IMR-90 (cell line): Measurements from ENCODE around the gene PPP1R13L. TPM values are rescaled to one million over a fixed set of nuclear protein-coding genes. Genes with fewer than 3 reads are reported as not detected.

Source experiments
- ATAC-seq: fragments of 200-7000 bp; cut with Tn5 transposase; 2 replicates; pipeline ENCODE4 v1.9.1; 2020; ENCODE audit warnings: low read depth, mild to moderate bottlenecking, moderate library complexity
- BruUV-seq: library from RNA; stranded (reverse); fragments of 400-500 nt; replicated peaks from 2 replicates; lab custom pipeline; 2021; lab: Mats Ljungman, UMichigan
- CTCF ChIA-PET: fragments of 300-600 bp; formaldehyde crosslinking; extraction: SDS; loops from one replicate; lab custom pipeline; 2021; ENCODE audit warnings: antibody characterized with exemption; lab: Yijun Ruan, JAX
- POLR2A ChIA-PET: fragments of 300-600 bp; sonication (Branson Sonifier 250); formaldehyde crosslinking; loops from one replicate; lab custom pipeline; 2022; ENCODE audit warnings: antibody characterized with exemption; ENCODE audit not compliant: unreplicated experiment; lab: Charles Lee
- DNase-seq: peaks from one replicate; pipeline ENCODE4 v3.0.0; 2013
- H2AFZ ChIP-seq: replicated peaks from 2 replicates; pipeline ENCODE3; 2013; ENCODE audit warnings: low read length, mild to moderate bottlenecking; ENCODE audit not compliant: poor library complexity
- H2AK5ac ChIP-seq: 2 replicates; pipeline ENCODE4 v1.6.1; 2013; ENCODE audit warnings: low read depth, low read length, inconsistent platforms
- H2AK9ac ChIP-seq: replicated peaks from 2 replicates; pipeline ENCODE3; 2013; ENCODE audit warnings: mild to moderate bottlenecking, low read depth, low read length, moderate library complexity; ENCODE audit not compliant: poor library complexity
- H2BK120ac ChIP-seq: 2 replicates; pipeline ENCODE4 v1.6.1; 2013; ENCODE audit warnings: low read depth, low read length, inconsistent platforms
- H2BK15ac ChIP-seq: 3 replicates; pipeline ENCODE4 v1.6.1; 2013; ENCODE audit warnings: low read depth, low read length, inconsistent platforms
- H2BK20ac ChIP-seq: 2 replicates; pipeline ENCODE4 v1.6.1; 2013; ENCODE audit warnings: low read depth, mild to moderate bottlenecking, inconsistent platforms, low read length, moderate library complexity
- H2BK5ac ChIP-seq: 2 replicates; pipeline ENCODE4 v1.6.1; 2013; ENCODE audit warnings: mild to moderate bottlenecking, low read depth, low read length, inconsistent platforms; ENCODE audit not compliant: poor library complexity, severe bottlenecking
- H3K14ac ChIP-seq: replicated peaks from 2 replicates; pipeline ENCODE4 v1.6.1; 2013; ENCODE audit warnings: low read depth, low read length, inconsistent platforms
- H3K18ac ChIP-seq: 2 replicates; pipeline ENCODE4 v1.6.1; 2013; ENCODE audit warnings: low read depth, low read length, control low read depth
- H3K23ac ChIP-seq: 2 replicates; pipeline ENCODE4 v1.6.1; 2013; ENCODE audit warnings: low read depth, low read length, inconsistent platforms
- H3K27ac ChIP-seq: 2 replicates; pipeline ENCODE4 v1.5.1; 2013; ENCODE audit warnings: mild to moderate bottlenecking, control low read depth, low read length; ENCODE audit not compliant: insufficient read depth
- H3K27me3 ChIP-seq: 2 replicates; pipeline ENCODE4 v1.6.1; 2013; ENCODE audit warnings: low read length; ENCODE audit not compliant: control insufficient read depth, insufficient read depth
- H3K36me3 ChIP-seq: 2 replicates; pipeline ENCODE4 v1.6.1; 2013; ENCODE audit warnings: low read length, mixed read lengths; ENCODE audit not compliant: control insufficient read depth, insufficient read depth
- H3K4ac ChIP-seq: 2 replicates; pipeline ENCODE4 v1.6.1; 2013; ENCODE audit warnings: low read depth, low read length, inconsistent platforms
- H3K4me1 ChIP-seq: 2 replicates; pipeline ENCODE4 v1.6.1; 2013; ENCODE audit warnings: low read length, mixed read lengths; ENCODE audit not compliant: control insufficient read depth, insufficient read depth
- H3K4me2 ChIP-seq: 2 replicates; pipeline ENCODE4 v1.6.1; 2013; ENCODE audit warnings: low read depth, mild to moderate bottlenecking, control low read depth, low read length, moderate library complexity
- H3K4me3 ChIP-seq: 2 replicates; pipeline ENCODE4 v1.5.1; 2013; ENCODE audit warnings: low read depth, mild to moderate bottlenecking, control low read depth, low read length, moderate library complexity; ENCODE audit not compliant: insufficient read depth
- H3K56ac ChIP-seq: 2 replicates; pipeline ENCODE4 v1.6.1; 2013; ENCODE audit warnings: low read length, inconsistent platforms; ENCODE audit not compliant: insufficient read depth; ENCODE audit errors: extremely low read depth
- H3K79me1 ChIP-seq, 2 experiments: 2 replicates each; pipeline ENCODE4 v1.6.1; 2013; ENCODE audit warnings: low read length in 2 of 2, inconsistent platforms in 1 of 2, low read depth in 1 of 2
- H3K9ac ChIP-seq: 2 replicates; pipeline ENCODE4 v1.6.1; 2013; ENCODE audit warnings: low read depth, low read length, control low read depth
- H3K9me1 ChIP-seq: 2 replicates; pipeline ENCODE4 v1.6.1; 2013; ENCODE audit warnings: low read length, inconsistent platforms; ENCODE audit not compliant: insufficient read depth
- H3K9me3 ChIP-seq: 2 replicates; pipeline ENCODE4 v1.6.1; 2013; ENCODE audit warnings: low read length; ENCODE audit not compliant: control insufficient read depth, insufficient read depth
- H4K20me1 ChIP-seq: 2 replicates; pipeline ENCODE4 v1.6.1; 2013; ENCODE audit warnings: low read length, inconsistent platforms; ENCODE audit not compliant: insufficient read depth
- H4K5ac ChIP-seq: 2 replicates; pipeline ENCODE4 v1.6.1; 2013; ENCODE audit warnings: mild to moderate bottlenecking, low read depth, low read length, control low read depth
- H4K8ac ChIP-seq, 2 experiments: 2 replicates each; pipeline ENCODE4 v1.6.1; 2013; ENCODE audit warnings: low read depth in 2 of 2, low read length in 2 of 2, control low read depth in 1 of 2, inconsistent platforms in 1 of 2
- H4K91ac ChIP-seq: 2 replicates; pipeline ENCODE4 v1.6.1; 2013; ENCODE audit warnings: low read depth, low read length, inconsistent platforms; ENCODE audit not compliant: insufficient read depth
- BHLHE40 ChIP-seq: fragments of 150-350 bp; IDR thresholded peaks from 2 replicates; pipeline ENCODE4 v1.6.1; 2016; ENCODE audit warnings: mild to moderate bottlenecking, low read depth, low read length
- CEBPB ChIP-seq: IDR thresholded peaks from 2 replicates; pipeline ENCODE4 v1.6.1; 2012; ENCODE audit warnings: low read depth, low read length, improper control_type of control experiment
- CHD1 ChIP-seq: IDR thresholded peaks from 2 replicates; pipeline ENCODE4 v1.6.1; 2012; ENCODE audit warnings: low read depth, low read length, improper control_type of control experiment
- CTCF ChIP-seq: conservative IDR thresholded peaks from 2 replicates; pipeline ENCODE4 v1.5.1; 2012; ENCODE audit warnings: mild to moderate bottlenecking, low read depth, low read length, improper control_type of control experiment
- FOS ChIP-seq: fragments of 150-350 bp; IDR thresholded peaks from 2 replicates; pipeline ENCODE4 v1.6.1; 2016; ENCODE audit warnings: low read depth, low read length
- MAFK ChIP-seq: IDR thresholded peaks from 2 replicates; pipeline ENCODE4 v1.6.1; 2012; ENCODE audit warnings: low read depth, low read length, improper control_type of control experiment
- MAZ ChIP-seq: IDR thresholded peaks from 2 replicates; pipeline ENCODE4 v1.6.1; 2012; ENCODE audit warnings: low read depth, mild to moderate bottlenecking, low read length, improper control_type of control experiment, moderate library complexity, borderline replicate concordance
- MXI1 ChIP-seq: IDR thresholded peaks from 2 replicates; pipeline ENCODE4 v1.6.1; 2012; ENCODE audit warnings: low read depth, mild to moderate bottlenecking, low read length, moderate library complexity, borderline replicate concordance
- NFE2L2 ChIP-seq: fragments of 150-350 bp; IDR thresholded peaks from 2 replicates; pipeline ENCODE4 v1.6.1; 2016; ENCODE audit warnings: low read depth, mild to moderate bottlenecking, low read length
- POLR2A ChIP-seq: IDR thresholded peaks from 2 replicates; pipeline ENCODE4 v1.6.1; 2012; ENCODE audit warnings: mild to moderate bottlenecking, low read depth, low read length
- RAD21 ChIP-seq: IDR thresholded peaks from 2 replicates; pipeline ENCODE4 v1.6.1; 2012; ENCODE audit warnings: low read length, improper control_type of control experiment
- RCOR1 ChIP-seq: IDR thresholded peaks from 2 replicates; pipeline ENCODE4 v1.6.1; 2012; ENCODE audit warnings: mild to moderate bottlenecking, low read length, improper control_type of control experiment; ENCODE audit not compliant: insufficient replicate concordance
- RFX5 ChIP-seq: IDR thresholded peaks from 2 replicates; pipeline ENCODE4 v1.8.0; 2012; ENCODE audit warnings: low read depth, mild to moderate bottlenecking, low read length, moderate library complexity
- SMC3 ChIP-seq: fragments of 150-350 bp; IDR thresholded peaks from 2 replicates; pipeline ENCODE4 v1.6.1; 2016; ENCODE audit warnings: low read depth, mild to moderate bottlenecking, antibody characterized with exemption, low read length, moderate library complexity
- USF2 ChIP-seq: fragments of 150-350 bp; IDR thresholded peaks from 2 replicates; pipeline ENCODE4 v1.6.1; 2017; ENCODE audit warnings: mild to moderate bottlenecking, antibody characterized with exemption, low read length, low read depth
- WGBS, 2 experiments: methylation state at CpG; one replicate each; pipeline versions ENCODE4 v1.1.5 to v1.1.7; 2013; ENCODE audit warnings: missing lambda C conversion rate in 2 of 2; ENCODE audit not compliant: insufficient read length in 1 of 2; ENCODE audit errors: extremely low coverage in 2 of 2; 5-methylcytosine and 5-hydroxymethylcytosine counted together
- dilution Hi-C: fragments of 300-500 bp; cut with HindIII; formaldehyde crosslinking; loops from one replicate; pipeline ENCODE4 v1.14.3; 2018; ENCODE audit warnings: low sequenced_read_pairs; ENCODE audit not compliant: unreplicated experiment
- in situ Hi-C: fragments of 300-500 bp; cut with MboI; formaldehyde crosslinking; loops from 3 replicates; pipeline ENCODE4 v1.14.3; 2019; ENCODE audit warnings: low sequenced_read_pairs, inconsistent platforms, mixed read lengths
- intact Hi-C: fragments of 100-400 bp; cut with micrococcal nuclease; formaldehyde crosslinking; loops from 2 replicates; pipeline ENCODE4 v1.10.0; 2022
- polyA plus RNA-seq, 3 experiments: library from polyadenylated mRNA; depleted of rRNA; stranded (reverse); fragments of >200 nt; gene quantifications; 2 replicates each; pipeline ENCODE4 v1.2.3, GENCODE V29; 2012; ENCODE audit warnings: low replicate concordance in 1 of 3
- total RNA-seq: library from RNA; depleted of rRNA; stranded (reverse); fragments of >200 nt; gene quantifications from 2 replicates; pipeline ENCODE4 v1.2.3, GENCODE V29; 2012

PPP1R13L gene
- total and polyA plus RNA-seq, 2 of the 4 experiments (the other 2 are of a cell fraction), result 3.0 to 13.3 TPM

GRCh38 chr19:45342911-45343310 lies 62.0 kb downstream of the PPP1R13L start:
- no peak overlapping the region for H2AFZ ChIP-seq
- H2AK5ac ChIP-seq, result no peak overlapping the region
- ChIA-PET CTCF (interaction anchor here (0.6 kb wide), 1 partner anchor 27 kb away, joined by 4 read pairs; no protein-coding TSS in a partner anchor), POLR2A (no interaction called here)
- peaks cover 1% of the 10 kb centered on the region; the same call in 1 of the 2 replicates for H4K20me1 ChIP-seq
- H3K14ac ChIP-seq, result no peak overlapping the region
- no peak overlapping the region for H3K4ac ChIP-seq
- no peak overlapping the region for H3K23ac ChIP-seq
- BruUV-seq, result no TSS peak
- no peak overlapping the region for H3K4me2 ChIP-seq
- no peak overlapping the region for H3K9ac ChIP-seq
- no peak overlapping the region for H4K5ac ChIP-seq
- no peak overlapping the region for H2AK9ac ChIP-seq
- no peak overlapping the region for H3K56ac ChIP-seq
- intact Hi-C loops (no loop called here), in situ Hi-C loops (no loop called here), dilution Hi-C loops (no loop called here)
- H2BK120ac ChIP-seq, result no peak overlapping the region
- no peak overlapping the region for H4K91ac ChIP-seq
- no peak for DNase-seq
- H3K79me1 ChIP-seq, result no peaks in the 10 kb centered on the region
- H3K9me1 ChIP-seq, result no peaks in the 10 kb centered on the region
- no peak overlapping the region for H3K18ac ChIP-seq
- no peak overlapping the region for H2BK5ac ChIP-seq
- H2BK20ac ChIP-seq, result no peak overlapping the region
- H3K4me3 ChIP-seq, result no peak overlapping the region
- H3K9me3 ChIP-seq, result no peaks in the 10 kb centered on the region
- ATAC-seq, result no peak
- 60% methylated on average over 1 of the region's 13 CpGs; no CpG with 5 or more reads in 1 of the 2 experiments for WGBS, 2 experiments
- no peak for TF ChIP-seq CEBPB
- no peak for TF ChIP-seq BHLHE40
- no peak for TF ChIP-seq RFX5
- TF ChIP-seq MXI1, result no peak
- no peak for TF ChIP-seq FOS
- no peak for TF ChIP-seq MAFK
- no peak for TF ChIP-seq CHD1
- TF ChIP-seq RAD21, result no peak
- no peak for TF ChIP-seq RCOR1
- no peak for TF ChIP-seq USF2
- no peak for TF ChIP-seq SMC3
- no peak for TF ChIP-seq NFE2L2
- TF ChIP-seq MAZ, result no peak
- TF ChIP-seq CTCF, result no peak
- TF ChIP-seq POLR2A, result no peak
- H4K8ac ChIP-seq, result no peak overlapping the region
- H3K27ac ChIP-seq, result no peak overlapping the region
- peaks cover 19% of the 10 kb centered on the region for H3K27me3 ChIP-seq
- H3K4me1 ChIP-seq, result no peaks in the 10 kb centered on the region
- no peak overlapping the region for H2BK15ac ChIP-seq
- H3K36me3 ChIP-seq, result no peaks in the 10 kb centered on the region
